Skeletal muscle tissue (tissue), 4 donors: ENCODE data around the gene CCL19. TPM values are rescaled to one million over a fixed set of nuclear protein-coding genes. Genes with fewer than 3 reads are reported as not detected.

Experiments used
- H3K27ac ChIP-seq: one replicate; pipeline ENCODE4 v1.7.0; 2013; ENCODE audit warnings: mild to moderate bottlenecking, low read depth, low read length, inconsistent platforms
- H3K27me3 ChIP-seq, 3 donors: one replicate each; pipeline ENCODE4 v1.7.0; 2013; ENCODE audit warnings: low read length in 3 of 3; ENCODE audit not compliant: control insufficient read depth in 3 of 3, insufficient read depth in 3 of 3
- H3K36me3 ChIP-seq, 3 donors: one replicate each; pipeline ENCODE4 v1.7.0; 2013; ENCODE audit warnings: low read length in 3 of 3; ENCODE audit not compliant: control insufficient read depth in 3 of 3, insufficient read depth in 3 of 3
- H3K4me1 ChIP-seq, 3 donors: one replicate each; pipeline ENCODE4 v1.7.0; 2013; ENCODE audit warnings: low read length in 3 of 3, mild to moderate bottlenecking in 3 of 3; ENCODE audit not compliant: control insufficient read depth in 3 of 3, insufficient read depth in 3 of 3
- H3K4me3 ChIP-seq, 3 donors: one replicate each; pipeline ENCODE4 v1.7.0; 2013; ENCODE audit warnings: low read length in 3 of 3
- H3K9ac ChIP-seq, 3 donors: one replicate each; pipeline ENCODE4 v1.7.0; 2013; ENCODE audit warnings: low read length in 3 of 3, mild to moderate bottlenecking in 3 of 3, moderate library complexity in 2 of 3, low read depth in 1 of 3
- H3K9me3 ChIP-seq, 3 donors: one replicate each; pipeline ENCODE4 v1.7.0; 2013; ENCODE audit warnings: low read length in 3 of 3; ENCODE audit not compliant: control insufficient read depth in 3 of 3
- total RNA-seq: library from RNA; depleted of rRNA; stranded (reverse); fragments of >200 nt; gene quantifications from one replicate; pipeline ENCODE4 v1.2.3, GENCODE V29; 2014
- donor health status: Osteomylitis.

Gene CCL19
- total RNA-seq, 1 donor from 2014 or later: not detected

DNA sequence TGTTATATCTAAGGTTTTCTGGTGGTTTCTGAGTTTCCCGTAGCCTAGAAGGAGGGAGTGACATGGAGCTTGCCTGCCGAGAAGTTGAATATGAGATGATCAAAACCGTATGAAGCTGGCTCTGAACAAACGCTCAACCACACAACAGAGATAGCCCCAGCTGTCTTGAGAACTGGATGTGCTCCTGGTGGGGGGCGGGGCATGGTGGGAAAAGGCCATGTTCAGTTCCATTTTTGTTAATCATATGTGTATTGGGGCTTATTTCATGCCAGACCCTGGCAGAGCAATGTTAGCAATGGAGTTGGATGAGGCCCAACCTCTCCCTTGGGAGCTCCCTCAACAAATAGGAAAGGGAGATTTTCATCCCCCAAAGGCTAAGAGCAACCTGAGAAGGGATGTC lies 4.8 kb downstream of the CCL19 start:
- Histone ChIP-seq H3K36me3 (no peaks in the 10 kb centered on the region), H3K27ac (peak overlapping the region; percentile 38), H3K4me3 (no peak overlapping the region), H3K9ac (no peak overlapping the region), H3K9me3 (no peaks in the 10 kb centered on the region), H3K4me1 (peaks cover 0 to 16% (median 4%) of the 10 kb centered on the region in 3 donors), H3K27me3 (no peaks in the 10 kb centered on the region)

DNA sequence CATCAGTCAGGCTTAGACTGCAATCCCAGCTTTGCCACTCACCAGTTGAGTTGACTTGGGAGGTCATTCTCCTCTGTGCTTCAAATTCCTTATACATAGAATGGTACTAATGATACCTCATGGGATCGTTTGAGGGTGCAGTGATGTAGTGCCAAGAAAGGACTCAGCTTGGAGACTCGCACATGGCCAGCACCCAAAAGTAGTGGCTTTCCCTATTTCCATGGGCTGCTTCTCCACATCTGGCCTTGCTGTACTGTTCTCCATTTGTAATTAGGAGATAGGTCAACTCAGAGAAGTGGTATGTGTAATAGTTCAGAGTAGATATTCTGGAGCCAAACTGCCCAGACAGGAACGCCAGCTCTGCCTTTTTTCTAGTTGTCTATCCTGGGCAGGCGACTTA lies 5.5 kb downstream of the CCL19 start:
- Histone ChIP-seq H3K4me1 (peaks cover 0 to 11% (median 0%) of the 10 kb centered on the region in 3 donors), H3K9me3 (no peaks in the 10 kb centered on the region), H3K27me3 (no peaks in the 10 kb centered on the region), H3K4me3 (no peak overlapping the region), H3K9ac (no peak overlapping the region), H3K27ac (peak overlapping the region; percentile 38), H3K36me3 (no peaks in the 10 kb centered on the region)

DNA sequence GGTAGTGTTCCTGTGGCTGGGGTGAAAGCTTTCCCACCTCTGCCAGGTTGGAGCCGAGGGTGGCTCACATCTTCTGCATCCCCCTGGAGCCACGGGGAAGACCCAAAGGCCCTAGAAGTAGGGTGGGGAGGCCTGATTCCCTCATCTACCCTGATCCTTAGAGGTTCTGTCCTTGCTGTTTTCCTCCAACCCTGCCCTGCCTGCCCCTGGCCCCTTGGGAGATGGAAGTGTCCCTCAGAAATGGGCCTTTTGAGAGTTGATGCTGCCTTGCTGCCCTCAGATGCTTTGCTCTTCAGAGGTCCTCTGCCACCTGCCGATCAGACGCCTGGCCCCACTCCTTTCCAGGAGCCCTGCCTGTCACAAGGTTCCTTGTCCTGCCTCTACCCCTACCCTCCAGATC lies 6.3 kb downstream of the CCL19 start:
- H3K4me1 ChIP-seq: peaks cover 0 to 8% (median 0%) of the 10 kb centered on the region in 3 donors
- no peak overlapping the region for H3K27ac ChIP-seq
- no peaks in the 10 kb centered on the region for H3K27me3 ChIP-seq

DNA sequence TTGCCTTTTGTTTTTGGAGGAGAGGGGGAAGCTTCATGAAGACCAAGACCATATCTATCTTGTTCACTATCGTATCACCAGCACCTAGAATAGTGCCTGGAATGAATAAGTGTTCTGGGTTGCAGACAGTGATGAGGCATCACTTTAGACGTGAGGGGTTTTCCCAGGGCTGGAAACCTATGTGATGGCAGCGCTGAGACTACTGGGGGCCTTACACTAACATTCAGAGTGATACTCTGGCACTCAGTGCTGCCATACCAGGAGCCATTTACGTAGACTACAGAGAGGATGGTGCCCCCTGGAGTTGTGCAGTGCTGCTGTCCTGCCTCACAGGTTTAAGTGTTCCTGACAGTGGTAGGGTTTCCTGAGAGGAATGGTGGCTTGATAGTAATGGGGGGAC lies 6.9 kb downstream of the CCL19 start:
- Histone ChIP-seq H3K4me1 (peaks cover 0 to 8% (median 0%) of the 10 kb centered on the region in 3 donors), H3K27me3 (no peaks in the 10 kb centered on the region), H3K4me3 (no peak overlapping the region), H3K27ac (no peak overlapping the region), H3K36me3 (no peaks in the 10 kb centered on the region), H3K9ac (no peak overlapping the region), H3K9me3 (no peaks in the 10 kb centered on the region)

More for the DNA sequence above, 6.3 kb downstream of the CCL19 start:
- Histone ChIP-seq H3K9ac (no peak overlapping the region), H3K4me3 (no peak overlapping the region), H3K9me3 (no peaks in the 10 kb centered on the region), H3K36me3 (no peaks in the 10 kb centered on the region)

DNA sequence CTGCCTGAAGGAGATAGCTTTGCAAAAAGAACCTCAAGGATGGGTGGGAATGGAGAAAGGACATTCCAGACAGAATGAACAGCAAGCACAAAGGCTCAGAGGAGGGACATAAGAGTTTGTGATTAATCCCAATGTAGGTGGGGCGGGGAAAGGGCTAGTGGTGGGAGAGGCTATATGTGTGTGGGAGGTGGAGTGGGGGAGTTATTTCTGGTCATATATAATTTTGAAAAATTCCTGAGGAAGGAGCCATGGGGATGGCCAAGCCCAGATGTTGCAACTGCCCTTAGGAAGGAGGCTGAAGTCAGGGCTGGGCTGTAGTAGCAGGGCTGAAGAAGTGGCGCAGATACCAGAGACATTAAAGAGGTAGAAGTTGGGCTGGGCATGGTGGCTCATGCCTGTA lies 15.2 kb downstream of the CCL19 start:
- no peaks in the 10 kb centered on the region for H3K36me3 ChIP-seq
- peaks cover 0 to 7% (median 4%) of the 10 kb centered on the region in 3 donors for H3K4me1 ChIP-seq
- no peak overlapping the region for H3K9ac ChIP-seq
- no peaks in the 10 kb centered on the region for H3K9me3 ChIP-seq
- H3K27me3 ChIP-seq: no peaks in the 10 kb centered on the region
- H3K27ac ChIP-seq: no peak overlapping the region
- no peak overlapping the region for H3K4me3 ChIP-seq

DNA sequence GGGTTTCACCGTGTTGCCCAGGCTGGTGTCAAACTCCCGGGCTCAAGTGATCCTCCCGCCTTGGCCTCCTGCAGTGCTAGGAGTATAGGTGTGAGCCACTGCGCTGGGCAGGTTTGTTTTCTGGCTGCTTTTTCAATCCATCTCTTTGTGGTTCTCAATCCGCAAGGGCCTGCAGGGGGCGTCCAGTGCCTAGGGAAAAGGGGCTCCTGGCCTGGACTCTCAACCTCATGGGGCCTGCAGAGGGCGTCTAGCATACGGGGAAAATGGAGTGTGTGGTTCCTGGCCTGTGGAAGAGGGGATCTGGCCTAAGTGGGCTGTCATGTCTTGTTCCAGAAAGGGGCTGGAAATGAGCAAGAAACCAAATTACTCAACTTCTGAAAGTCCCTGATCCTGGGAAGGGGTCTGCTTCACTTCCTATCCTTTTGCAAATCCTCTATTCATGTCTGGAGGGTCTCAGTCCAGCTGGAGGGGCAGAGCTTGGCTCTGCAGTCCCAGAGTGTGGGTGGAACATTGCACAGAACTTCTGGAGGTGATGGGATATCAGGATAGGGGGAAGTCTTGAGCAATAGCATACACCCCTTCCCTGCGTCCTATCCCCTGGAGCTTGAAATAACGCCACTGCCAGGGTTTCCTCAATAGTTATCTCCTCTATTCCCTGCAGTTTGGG lies 15.9 kb downstream of the CCL19 start:
- H3K4me3 ChIP-seq: no peak overlapping the region
- no peaks in the 10 kb centered on the region for H3K27me3 ChIP-seq
- no peaks in the 10 kb centered on the region for H3K36me3 ChIP-seq
- H3K27ac ChIP-seq: no peak overlapping the region
- H3K4me1 ChIP-seq: peaks cover 0 to 7% (median 4%) of the 10 kb centered on the region in 3 donors
- no peaks in the 10 kb centered on the region for H3K9me3 ChIP-seq
- no peak overlapping the region for H3K9ac ChIP-seq

DNA sequence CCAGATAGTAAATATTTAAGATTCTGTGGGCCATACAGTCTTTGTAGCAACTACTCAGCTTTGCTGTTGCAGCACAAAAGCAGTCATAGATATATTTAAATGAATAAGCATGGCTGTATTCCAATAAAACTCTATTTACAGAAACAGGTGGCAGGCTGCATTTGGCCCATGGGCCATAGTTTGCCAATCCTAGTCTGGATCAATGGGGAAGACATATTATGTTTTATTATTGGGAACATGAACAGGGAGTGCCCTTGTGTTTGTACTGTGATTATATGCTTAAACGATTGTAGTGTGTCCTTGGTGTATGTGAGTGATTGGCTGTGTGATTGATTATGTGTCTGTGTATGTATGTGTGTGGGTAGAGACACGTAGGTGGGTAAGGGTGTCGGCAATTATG lies 16.6 kb downstream of the CCL19 start:
- no peak overlapping the region for H3K9ac ChIP-seq
- H3K4me1 ChIP-seq: peaks cover 0 to 7% (median 4%) of the 10 kb centered on the region in 3 donors
- no peak overlapping the region for H3K4me3 ChIP-seq
- H3K9me3 ChIP-seq: no peaks in the 10 kb centered on the region
- peaks cover 0 to 1% (median under 1%) of the 10 kb centered on the region in 3 donors for H3K36me3 ChIP-seq
- H3K27ac ChIP-seq: no peak overlapping the region
- no peaks in the 10 kb centered on the region for H3K27me3 ChIP-seq

DNA sequence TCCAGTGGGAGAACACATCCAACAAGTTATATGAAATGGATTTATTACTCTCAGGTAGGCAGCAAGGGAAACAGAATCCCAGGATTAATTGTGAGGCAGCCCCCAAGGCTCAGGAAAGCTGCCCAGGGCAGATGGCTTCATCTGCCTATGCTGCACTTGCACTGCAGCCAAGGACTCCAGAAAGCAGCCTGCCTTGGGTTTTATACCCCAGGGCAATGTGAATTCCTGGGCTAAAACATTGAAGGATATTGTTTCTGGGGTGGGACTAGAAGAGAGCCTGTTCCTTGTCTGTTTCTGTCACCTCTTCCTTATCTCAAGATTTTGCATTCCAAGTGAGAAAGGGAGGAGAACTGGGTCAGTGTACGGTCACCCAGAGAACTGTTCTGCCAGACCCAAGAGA lies 19.8 kb downstream of the CCL19 start:
- no peak overlapping the region for H3K27ac ChIP-seq
- H3K27me3 ChIP-seq: no peaks in the 10 kb centered on the region
- H3K9ac ChIP-seq: no peak overlapping the region
- H3K9me3 ChIP-seq: no peaks in the 10 kb centered on the region
- H3K4me3 ChIP-seq: no peak overlapping the region
- peaks cover 0 to 15% (median 11%) of the 10 kb centered on the region in 3 donors for H3K4me1 ChIP-seq
- H3K36me3 ChIP-seq: peaks cover 0 to 6% (median 3%) of the 10 kb centered on the region in 3 donors

DNA sequence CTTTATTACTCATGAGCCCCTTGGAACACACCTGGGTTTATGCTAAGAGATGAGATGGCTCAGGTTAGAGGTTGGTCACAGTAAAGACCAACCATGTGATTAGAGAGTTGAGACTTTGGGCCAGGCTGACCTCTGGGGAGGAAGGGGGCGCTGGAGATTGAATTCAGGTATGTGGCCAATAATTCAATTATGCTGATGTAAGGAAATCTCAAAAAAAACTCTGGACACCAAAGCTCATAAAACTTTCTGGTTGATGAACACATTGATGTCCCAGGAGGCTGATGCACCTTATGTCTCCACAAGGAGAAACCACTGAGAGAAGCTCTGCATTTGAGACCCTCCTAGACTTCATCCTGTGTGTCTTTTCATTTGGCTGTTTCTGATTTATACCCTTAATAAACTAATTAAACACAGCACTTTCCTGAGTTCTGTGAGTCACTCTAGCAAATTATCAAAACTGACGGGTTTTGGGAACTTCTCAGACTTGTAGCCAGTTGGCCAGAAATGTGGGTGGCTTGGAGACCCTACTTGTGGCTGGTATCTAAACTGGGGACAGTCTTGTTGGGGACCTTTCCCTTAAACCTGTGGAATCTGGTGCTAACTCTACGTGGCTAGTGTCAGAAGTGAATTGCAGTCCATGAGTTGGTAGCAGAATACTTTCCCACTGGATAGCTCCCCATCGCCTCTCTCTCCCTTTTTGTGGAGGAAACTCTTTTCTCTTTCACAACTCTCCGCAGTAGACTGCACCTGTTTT lies 21.1 kb downstream of the CCL19 start:
- Histone ChIP-seq H3K27me3 (no peaks in the 10 kb centered on the region), H3K36me3 (peaks cover 0 to 6% (median 3%) of the 10 kb centered on the region in 3 donors)

More for the DNA sequence above, 21.1 kb downstream of the CCL19 start:
- H3K4me3 ChIP-seq: no peak overlapping the region
- H3K9me3 ChIP-seq: no peaks in the 10 kb centered on the region
- H3K27ac ChIP-seq: no peak overlapping the region
- H3K4me1 ChIP-seq: peaks cover 2 to 23% (median 12%) of the 10 kb centered on the region in 3 donors
- H3K9ac ChIP-seq: no peak overlapping the region
